ENCODE measurements around the gene SLC24A5.

GRCh38 chr15:48190932-48191573 is 70.3 kb downstream of the SLC24A5 start:
- TF ChIP-seq CTCF (IDR thresholded peaks at IDR 0.05; ENCODE audit: poor library complexity) = no peak
- TF ChIP-seq EZH2 (IDR thresholded peaks at IDR 0.05; ENCODE audit: borderline replicate concordance) = no peak

All from hepatocyte (in vitro differentiated cells).